GM21447 (cell line): ENCODE results near the gene VMAC.
"Not testable (repeated sequence)": the region's sequence is repeated elsewhere in the genome, so short reads cannot be mapped to it uniquely, and the experiment has no call there.

Experiments
- ATAC-seq: cut with Tn5 transposase; IDR thresholded peaks from one replicate; pipeline ENCODE4 v1.9.1; 2021; ENCODE audit not compliant: unreplicated experiment

VMAC gene, protein sequence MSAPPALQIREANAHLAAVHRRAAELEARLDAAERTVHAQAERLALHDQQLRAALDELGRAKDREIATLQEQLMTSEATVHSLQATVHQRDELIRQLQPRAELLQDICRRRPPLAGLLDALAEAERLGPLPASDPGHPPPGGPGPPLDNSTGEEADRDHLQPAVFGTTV

DNA sequence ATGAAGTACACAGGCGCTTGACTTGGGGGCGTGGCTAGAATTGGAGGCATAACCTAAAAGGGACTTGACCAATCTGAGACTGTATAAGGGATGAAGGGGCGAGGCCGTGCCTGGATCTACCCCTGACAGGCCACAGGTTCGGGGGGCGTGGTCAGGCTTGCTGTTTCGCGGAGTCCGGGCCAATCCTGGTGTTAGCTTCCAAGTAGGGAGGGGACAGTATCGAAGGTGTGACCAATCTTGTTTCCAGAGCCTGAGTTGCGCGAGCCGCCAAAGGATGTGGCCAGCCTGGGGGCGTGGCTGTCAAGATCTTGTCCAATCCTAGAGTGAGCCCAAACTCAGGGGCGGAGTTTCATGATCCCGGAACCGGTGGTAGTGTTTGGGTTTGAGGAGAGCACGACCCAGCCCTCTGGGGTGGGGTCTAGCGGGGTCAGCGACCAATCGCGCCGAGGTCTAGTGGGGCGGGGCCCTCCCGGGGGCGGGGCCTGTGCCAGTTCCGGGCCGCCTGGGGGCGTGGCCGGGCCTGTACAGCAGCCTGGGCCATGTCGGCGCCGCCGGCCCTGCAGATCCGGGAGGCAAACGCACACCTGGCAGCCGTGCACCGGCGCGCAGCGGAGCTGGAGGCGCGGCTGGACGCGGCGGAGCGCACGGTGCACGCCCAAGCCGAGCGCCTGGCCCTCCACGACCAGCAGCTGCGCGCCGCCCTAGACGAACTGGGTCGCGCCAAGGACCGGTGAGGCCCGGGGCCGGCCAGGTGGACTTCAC is at the start of gene VMAC:
Gene VMAC, plus strand, starts transcription at position 521 of the 762 bp plus-strand sequence. Its CDS starts 19 bp downstream, at position 540.
- peak; percentile 81 for ATAC-seq

DNA sequence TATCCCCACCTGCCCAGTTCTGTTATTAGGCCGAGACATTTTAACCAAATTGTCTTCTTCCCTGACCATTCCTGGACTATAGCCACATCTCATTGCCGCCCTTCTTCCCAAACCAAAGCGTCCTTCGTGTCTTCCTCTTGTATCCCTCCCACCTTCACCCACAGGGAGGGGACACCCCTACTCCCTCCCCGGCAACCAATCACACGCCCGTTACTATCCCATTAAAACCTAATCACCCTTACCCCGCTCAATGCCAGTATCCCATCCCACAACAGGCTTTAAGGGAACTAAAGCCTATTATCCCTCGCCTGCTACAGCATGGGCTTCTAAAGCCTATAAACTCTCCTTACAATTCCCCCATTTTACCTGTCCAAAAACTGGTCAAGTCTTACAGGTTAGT is 49.5 kb upstream of the VMAC start:
- ATAC-seq = not testable (repeated sequence)

DNA sequence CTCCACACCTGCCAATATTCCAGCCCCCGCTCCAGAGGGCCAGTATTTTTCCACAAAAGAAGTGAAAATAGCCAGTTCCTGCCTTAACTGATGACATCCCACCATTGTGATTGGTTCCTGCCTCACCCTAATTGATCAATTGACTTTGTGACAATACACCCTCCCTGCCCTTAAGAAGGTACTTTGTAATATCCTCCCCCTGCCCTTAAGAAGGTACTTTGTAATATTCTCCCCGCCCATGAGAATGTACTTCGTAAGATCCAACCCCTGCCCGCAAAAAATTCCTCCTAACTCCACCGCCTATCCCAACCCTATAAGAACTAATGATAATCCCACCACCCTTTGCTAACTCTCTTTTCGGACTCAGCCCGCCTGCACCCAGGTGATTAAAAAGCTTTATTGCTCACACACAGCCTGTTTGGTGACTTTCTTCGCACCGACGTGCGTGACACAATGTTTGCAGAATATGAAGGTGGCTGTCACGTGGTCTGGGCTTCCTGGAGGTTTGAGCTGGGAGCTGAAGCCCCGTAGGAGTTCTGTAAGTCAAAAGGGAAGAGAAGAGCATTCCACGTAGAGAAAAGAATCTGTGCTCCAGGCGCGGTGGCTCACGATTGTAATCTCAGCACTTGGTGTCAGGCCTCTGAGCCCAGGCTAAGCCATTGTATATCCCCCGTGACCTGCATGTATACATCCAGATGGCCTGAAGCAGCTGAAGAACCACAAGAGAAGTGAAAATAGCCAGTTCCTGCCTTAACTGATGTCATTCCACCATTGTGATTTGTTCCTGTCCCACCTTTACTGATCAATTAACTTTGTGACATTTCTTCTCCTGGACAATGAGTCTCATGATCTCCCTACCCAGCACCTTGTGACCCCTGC is 47.2 kb upstream of the VMAC start:
- ATAC-seq = no peak

DNA sequence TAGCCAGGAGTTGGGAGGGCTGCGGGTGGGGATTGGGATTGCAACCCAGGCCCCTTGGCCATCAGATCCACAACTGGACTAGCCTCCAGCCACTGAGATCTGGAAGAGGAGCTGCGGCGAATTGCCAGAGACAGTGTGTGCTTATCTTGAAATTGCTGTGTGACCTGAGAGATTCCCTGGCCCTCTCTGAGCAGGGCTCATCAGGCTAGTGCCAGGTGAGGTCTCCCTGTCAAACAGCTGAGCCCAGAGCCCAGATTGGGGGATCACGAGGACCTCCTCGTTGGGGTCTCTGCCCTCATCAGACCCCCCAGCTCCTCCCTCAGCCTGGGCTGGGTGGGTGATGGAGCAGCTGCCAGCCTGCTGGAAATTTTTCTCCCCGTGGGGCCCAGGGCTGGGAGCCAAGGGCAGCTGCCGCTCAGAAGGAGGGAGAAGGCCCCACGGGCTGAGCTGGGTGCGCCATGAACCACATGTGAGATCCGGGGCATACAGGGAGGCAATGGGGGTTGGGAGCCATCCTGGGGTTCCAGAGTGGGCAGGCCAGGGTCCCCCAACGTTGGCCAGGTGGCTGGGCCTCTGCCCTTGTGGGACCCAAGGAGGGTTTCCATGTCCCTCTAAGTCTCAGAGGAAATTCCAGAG is 41.5 kb upstream of the VMAC start:
- no peak for ATAC-seq

DNA sequence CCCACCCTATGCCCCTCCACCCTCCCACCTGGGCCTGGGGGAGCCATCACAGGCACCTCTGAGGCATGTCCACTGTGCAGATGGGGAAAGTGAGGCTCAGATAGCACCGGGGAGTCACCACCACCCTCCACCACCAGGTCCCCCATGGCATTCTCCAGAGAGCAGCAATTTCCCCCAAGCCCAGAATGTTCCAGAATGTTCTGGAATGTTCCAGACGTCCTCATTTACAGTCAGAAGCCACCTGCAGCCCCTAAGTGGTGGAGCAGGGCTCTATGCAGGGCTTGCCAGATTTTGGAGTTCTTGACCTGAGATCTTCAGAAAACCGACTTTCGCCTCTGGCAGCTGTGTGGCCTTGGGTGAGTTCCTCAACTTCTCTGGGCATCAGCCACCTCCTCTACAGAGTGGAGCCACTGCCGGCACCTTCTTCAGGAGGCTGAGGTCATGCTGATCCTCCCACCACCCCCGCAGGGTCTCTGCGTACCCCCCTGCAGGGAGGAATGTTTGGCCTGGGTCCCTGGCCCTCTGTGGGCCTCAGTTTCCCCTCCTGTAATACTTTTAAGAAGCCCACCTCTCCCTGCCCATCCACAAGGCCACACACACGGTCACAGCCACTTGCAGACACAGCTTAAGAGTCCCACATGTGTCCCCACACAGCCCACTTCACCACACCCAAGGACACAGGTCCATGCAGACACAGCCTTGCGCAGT is 40.5 kb upstream of the VMAC start:
- ATAC-seq = no peak

DNA sequence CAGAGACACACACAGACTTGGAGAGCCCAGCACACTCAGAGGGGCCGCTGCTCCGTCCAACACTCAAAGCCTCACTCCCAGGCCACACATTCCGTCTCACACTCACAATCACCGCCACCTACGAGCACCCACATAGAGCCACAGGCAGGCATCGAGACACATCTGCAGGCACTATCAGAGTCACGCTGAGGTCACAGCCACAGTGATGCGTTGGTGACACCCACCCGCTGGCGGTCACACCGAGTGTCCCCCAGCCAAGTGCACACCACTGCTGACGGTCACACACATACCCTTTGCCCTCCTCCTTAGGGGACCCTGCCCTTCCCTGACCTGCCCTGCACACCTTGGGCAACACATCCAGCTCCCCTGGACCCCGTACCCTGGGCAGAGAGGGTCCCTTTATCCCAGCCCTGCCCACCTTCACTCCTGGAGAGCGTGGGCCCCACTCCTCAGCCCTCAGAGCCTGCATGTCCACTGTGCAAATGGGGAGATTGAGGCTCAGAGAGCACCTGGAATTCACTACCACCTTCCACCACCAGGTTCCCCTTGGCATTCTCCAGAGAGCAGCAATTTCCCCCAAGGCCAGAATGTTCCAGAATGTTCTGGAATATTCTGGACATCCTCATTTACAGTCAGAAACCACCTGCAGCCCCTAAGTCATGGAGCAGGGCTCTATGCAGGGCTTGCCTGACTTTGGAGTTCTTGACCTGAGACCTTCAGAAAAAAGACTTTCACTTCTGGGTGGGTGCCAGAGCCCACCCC is 39.8 kb upstream of the VMAC start:
- no peak for ATAC-seq

DNA sequence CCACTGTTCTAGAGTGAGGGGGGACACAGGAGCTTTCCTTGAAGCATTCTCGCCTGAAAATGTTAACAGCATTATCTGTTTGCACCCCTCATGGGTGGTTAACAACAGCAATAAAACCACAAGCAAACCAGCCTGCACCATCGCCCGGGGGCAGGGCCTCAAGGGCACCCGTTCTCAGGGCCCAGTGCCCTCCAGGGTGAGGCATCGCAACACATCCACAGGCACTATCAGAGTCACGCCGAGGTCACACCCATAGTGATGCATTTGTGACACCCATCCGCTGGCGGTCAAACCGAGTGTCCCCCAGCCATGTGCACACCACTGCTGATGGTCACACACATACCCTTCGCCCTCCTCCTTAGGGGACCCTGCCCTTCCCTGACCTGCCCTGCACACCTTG is 38.9 kb upstream of the VMAC start:
- ATAC-seq = no peak

DNA sequence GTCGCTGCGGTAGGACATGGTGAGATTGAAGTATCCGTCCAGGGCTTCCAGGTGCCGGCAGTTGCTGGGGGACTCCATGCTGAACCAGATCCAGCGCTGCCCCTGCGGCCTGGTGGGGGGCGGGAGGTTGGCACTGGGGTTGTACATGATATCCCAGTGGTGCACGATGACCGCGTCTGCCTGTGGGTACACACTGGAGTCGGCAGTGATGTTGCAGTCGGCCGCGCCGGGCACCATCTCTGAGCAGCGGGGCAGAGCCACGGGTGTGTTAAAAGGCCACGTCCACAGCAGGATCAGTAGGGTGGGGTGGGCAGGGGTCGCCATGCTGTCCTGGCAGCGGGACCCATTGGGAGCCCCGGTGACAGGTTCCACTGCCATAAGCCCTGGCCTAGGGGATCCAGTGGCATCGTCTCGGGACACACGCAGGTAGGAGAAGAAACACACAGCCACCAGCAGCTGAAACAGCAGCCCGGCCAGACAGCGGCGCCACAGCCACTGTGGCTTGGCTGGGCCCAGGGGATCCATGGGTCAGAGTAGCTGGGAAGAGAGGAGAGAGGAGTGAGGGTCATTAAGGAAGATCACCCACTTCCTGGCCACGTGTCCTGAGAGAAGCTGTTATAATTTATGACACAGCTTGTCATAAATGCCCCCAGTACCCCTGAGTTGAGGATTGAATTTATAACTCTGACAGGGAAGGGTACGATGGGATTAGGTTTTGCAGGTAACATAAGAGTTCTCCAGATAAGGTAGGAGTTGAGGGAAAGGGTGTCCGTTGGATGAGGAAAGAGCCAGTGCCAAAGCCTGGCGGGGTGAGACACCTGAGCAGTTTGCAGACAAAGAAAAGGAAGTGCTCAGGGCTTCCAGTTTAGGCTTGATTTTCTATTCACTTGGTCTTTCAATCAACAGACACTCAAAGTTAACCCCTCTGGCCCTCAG is 37.2 kb upstream of the VMAC start:
- ATAC-seq = no peak

DNA sequence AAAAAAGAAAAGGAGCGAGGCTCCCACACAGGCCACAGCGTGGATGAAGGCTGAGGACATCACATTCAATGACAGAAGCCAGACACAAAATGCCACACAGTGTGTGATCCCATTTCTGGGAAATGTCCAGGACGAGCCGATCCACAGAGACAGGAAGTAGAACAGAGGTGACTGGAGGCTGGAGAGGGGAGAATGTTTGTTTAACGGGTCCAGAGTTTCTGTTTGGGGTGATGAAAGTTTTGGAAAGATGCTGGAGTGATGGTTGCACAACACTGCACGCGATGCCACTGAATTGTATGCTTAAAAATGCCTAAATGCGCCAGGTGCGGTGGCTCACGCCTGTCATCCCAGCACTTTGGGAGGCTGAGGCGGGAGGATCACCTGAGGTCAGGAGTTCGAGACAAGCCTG is 33.7 kb upstream of the VMAC start:
- ATAC-seq = no peak

DNA sequence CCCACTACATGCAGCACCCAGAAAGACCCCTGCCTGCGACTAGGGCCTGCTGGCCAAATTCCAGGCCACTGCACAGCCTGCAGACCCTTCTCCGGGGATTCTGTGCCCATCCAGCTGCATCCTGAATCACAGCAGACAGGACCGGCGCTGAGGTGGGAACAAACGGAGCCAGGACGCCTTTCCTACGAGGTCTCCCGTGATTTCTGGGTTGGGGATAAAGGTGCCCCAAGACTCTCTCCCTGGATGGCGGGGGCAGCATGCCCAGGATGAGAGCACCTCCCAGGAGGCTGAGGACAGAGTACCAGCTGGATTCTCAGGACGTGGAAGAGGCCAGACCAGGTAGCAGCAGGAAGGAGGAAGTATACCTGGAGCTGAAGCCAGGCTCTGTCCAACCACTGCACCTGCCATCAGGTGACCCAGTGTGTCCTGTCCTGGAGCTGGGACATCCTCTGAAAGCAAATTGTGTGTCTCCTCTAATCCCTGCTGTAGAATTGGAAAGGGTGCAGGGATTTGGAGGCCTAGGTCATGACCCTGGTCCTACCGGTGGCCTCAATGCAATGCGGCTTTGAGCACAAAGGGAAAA is 31.0 kb upstream of the VMAC start:
- ATAC-seq = no peak

DNA sequence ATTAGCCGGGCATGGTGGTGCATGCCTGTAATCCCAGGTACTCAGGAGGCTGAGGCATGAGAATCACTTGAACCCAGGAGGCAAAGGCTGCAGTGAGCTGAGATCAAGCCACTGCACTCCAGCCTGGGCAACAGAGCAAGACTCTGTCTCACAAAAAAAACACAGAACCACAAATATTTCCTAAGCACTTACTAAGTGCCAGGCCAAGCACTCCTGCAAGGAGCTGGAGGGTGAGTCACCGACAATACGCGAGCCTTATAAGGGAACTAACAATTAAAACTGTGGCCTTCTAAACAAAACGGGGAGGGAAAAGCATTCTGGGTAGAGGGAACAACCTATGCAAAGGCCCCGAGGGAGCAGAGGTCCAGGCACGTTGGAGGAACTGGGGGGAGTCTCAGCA is 30.2 kb upstream of the VMAC start:
- not testable (repeated sequence) for ATAC-seq

DNA sequence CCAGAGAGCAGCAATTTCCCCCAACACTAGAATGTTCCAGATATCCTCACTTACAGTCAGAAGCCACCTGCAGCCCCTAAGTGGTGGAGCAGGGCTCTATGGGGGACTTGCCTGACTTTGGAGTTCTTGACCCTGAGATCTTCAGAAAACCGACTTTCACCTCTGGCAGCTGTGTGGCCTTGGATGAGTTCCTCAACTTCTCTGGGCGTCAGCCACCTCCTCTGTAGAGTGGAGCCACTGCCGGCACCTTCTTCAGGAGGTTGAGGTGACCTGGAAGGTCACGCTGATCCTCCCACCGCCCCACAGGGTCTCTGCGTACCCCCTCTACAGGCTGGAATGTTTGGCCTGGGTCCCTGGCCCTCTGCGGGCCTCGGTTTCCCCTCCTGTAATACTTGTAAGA is 27.2 kb upstream of the VMAC start:
- ATAC-seq = no peak

DNA sequence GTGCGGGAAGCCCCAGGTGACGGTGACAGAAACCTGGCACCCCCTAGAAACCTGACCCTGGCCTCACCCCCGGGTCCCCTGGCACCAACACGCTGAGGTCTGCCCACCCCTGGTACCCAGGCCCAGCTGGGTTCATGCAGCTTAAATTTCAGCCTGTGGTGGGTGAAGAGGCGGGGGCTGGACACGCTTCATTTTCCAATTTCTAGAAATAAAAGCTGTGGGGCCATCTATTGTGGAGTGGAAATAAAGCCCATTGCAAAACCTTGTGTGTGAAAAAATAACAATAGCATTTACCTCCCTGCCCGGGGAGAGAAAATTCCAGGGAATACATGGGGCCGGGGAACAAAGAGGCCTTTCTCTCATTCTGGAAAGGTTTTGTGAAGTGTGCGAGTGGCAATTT is 26.8 kb upstream of the VMAC start:
- no peak for ATAC-seq

DNA sequence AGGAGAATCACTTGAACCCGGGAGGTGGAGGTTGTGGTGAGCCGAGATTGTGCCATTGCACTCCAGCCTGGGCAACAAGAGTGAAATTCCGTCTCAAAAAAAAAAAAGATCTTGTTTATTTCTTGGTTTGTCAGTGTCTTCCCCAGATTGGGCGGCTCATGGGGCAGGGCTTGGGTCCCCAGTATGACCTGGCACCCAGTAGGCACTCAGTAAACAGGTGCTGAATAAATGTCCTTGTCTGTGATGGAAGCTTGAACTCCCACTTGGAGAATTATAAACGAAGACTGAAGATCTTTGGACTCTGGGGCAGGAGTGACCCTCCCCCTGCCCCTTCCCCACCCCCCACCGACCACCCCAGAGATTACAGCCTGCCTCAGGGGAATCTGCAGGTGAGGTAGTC is 24.5 kb upstream of the VMAC start:
- ATAC-seq = no peak

DNA sequence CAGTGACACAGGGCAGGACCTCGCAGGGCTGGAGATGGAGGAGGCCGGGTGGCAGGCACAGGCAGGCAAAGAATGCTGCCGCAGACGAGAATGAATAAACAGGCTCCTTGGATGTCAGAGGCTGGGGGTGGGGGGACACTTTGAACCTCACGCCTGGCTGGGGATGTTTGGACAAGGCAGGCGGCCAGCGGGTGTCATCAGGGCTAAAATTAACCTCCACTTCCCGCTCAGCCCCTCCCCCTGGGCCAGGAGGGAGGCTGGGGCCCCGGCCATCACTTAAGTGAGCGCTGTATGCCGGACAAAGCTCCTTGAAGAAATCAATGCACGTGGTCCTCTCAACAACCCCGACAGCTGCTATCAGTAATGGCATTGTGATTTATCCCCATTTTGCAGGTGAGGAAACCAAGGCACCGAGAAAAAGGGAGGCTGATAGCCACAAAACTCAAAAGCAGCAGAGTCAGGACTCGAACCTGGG is 24.0 kb upstream of the VMAC start:
- ATAC-seq = no peak

DNA sequence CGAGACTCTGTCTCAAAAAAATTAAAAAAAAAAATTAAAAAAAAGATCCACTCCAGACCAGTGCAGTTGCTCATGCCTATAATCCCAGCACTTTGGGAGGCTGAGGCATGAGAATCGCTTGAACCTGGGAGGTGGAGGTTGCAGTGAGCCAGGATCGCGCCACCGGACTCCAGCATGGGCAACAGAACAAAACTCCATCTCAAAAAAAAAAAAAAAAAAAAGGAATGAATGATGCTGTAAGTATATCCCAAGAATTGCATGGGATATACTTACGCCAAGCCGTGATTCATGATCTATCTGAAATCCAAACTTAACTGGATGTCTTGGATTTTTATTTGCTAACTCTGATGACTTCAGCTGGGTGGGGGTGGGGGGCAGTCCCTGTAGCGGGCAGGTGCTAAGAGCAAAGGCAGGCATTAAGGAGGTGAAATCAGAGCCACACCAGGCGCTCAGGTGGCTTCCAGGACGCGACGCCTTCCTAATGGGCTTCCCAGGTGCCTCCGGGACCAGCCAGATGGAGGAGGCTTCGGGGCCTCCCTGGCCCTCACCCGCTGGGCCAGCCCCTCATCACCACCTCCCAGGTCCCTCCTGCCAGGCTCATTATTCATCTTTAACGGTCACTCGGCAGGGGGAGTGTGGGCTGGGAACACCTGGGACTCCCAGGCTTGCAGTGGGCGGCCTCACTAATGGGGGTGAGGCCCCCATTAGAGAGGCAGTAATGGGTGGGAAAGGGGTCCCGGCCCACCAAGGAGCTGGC is 23.0 kb upstream of the VMAC start:
- no peak for ATAC-seq

DNA sequence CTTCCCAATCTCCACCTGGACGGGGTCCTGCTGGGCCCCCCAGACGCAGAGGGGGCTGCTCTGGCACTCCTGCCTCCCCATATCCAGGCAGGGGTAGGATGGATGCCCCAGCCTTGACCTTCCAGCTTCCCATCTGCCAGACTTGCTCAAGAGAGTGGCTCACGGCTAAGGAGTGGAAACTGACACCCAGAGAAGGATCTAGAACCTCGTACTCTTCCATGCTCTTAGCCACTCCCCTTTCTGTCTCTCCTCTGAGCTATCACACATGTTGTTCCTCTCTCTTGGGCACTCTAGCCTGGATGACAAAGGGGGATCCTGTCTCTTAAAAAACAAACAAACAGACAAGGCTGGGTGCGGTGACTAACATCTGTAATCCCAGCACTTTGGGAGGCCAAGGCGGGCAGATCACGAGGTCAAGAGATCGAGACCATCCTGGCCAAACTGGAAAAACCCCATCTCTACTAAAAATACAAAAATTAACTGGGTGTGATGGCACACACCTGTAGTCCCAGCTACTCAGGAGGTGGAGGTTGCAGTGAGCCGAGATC is 22.2 kb upstream of the VMAC start:
- ATAC-seq = no peak
